HEK293 (cell line): ENCODE data around the gene SKI.

Source experiments
- CTCF ChIA-PET: fragments of 350-600 bp; formaldehyde crosslinking; extraction: SDS; loops from one replicate; lab custom pipeline; 2021; ENCODE audit warnings: antibody characterized with exemption; lab: Yijun Ruan, JAX
- POLR2A ChIA-PET: fragments of 300-600 bp; formaldehyde crosslinking; extraction: SDS; loops from one replicate; lab custom pipeline; 2020; ENCODE audit warnings: antibody characterized with exemption, inconsistent platforms; lab: Yijun Ruan, JAX
- H3K27ac ChIP-seq: fragments of 200-500 bp; sonication (Bioruptor generic); 2 replicates; pipeline ENCODE4 v1.5.1; 2014; ENCODE audit warnings: low read depth, low read length, control low read depth, inconsistent platforms; ENCODE audit errors: extremely low read depth
- H3K36me3 ChIP-seq, 2 experiments: fragments of 200-500 bp in 1 of 2; sonication (Bioruptor generic) in 1 of 2; 1 replicate in 1 of 2; 2 replicates in 1 of 2; pipeline ENCODE4 v1.5.1; 2014 to 2017; ENCODE audit warnings: inconsistent platforms in 2 of 2, low read length in 2 of 2; ENCODE audit not compliant: control insufficient read depth in 2 of 2, insufficient read depth in 1 of 2
- H3K4me1 ChIP-seq: fragments of 200-500 bp; sonication (Bioruptor generic); 2 replicates; pipeline ENCODE4 v1.5.1; 2014; ENCODE audit warnings: mild to moderate bottlenecking, low read length, inconsistent platforms; ENCODE audit not compliant: control insufficient read depth, insufficient read depth
- H3K4me3 ChIP-seq: 2 replicates; pipeline ENCODE4 v1.5.1; 2011; ENCODE audit warnings: low read depth, mild to moderate bottlenecking, control low read depth, low read length, moderate library complexity
- H3K9me3 ChIP-seq: fragments of 200-500 bp; sonication (Bioruptor generic); 2 replicates; pipeline ENCODE4 v1.5.1; 2014; ENCODE audit warnings: low read depth, low read length, inconsistent platforms; ENCODE audit not compliant: control insufficient read depth, insufficient read depth
- AEBP2 ChIP-seq: fragments of 450-650 bp; formaldehyde crosslinking; IDR thresholded peaks from 2 replicates; pipeline ENCODE4 v1.5.1; 2016; ENCODE audit warnings: missing biosample characterization, missing genetic modification characterization, borderline replicate concordance
- ATF2 ChIP-seq: fragments of 450-650 bp; formaldehyde crosslinking; IDR thresholded peaks from 2 replicates; pipeline ENCODE4 v1.5.1; 2016; ENCODE audit warnings: missing biosample characterization, missing genetic modification characterization, low read depth
- ELK4 ChIP-seq: IDR thresholded peaks from 2 replicates; pipeline ENCODE4 v1.6.1; 2011; ENCODE audit warnings: mild to moderate bottlenecking, low read depth, low read length, borderline replicate concordance
- GLI2 ChIP-seq: fragments of 450-650 bp; formaldehyde crosslinking; IDR thresholded peaks from 2 replicates; pipeline ENCODE4; 2017; ENCODE audit warnings: missing biosample characterization, missing genetic modification characterization, low read depth, borderline replicate concordance
- IKZF3 ChIP-seq: fragments of 450-650 bp; IDR thresholded peaks from 2 replicates; pipeline ENCODE4 v1.5.0; 2018; ENCODE audit warnings: missing biosample characterization, mild to moderate bottlenecking, missing genetic modification characterization, moderate library complexity
- OVOL3 ChIP-seq: fragments of 450-650 bp; formaldehyde crosslinking; IDR thresholded peaks from 2 replicates; pipeline ENCODE4 v1.5.1; 2016; ENCODE audit warnings: missing biosample characterization, missing genetic modification characterization
- PRDM1 ChIP-seq: fragments of 450-650 bp; formaldehyde crosslinking; IDR thresholded peaks from 2 replicates; pipeline ENCODE4; 2016; ENCODE audit warnings: missing biosample characterization, missing genetic modification characterization
- RBAK ChIP-seq: fragments of 450-650 bp; formaldehyde crosslinking; IDR thresholded peaks from 2 replicates; pipeline ENCODE4 v1.5.1; 2016; ENCODE audit warnings: missing biosample characterization, missing genetic modification characterization
- TCF7L2 ChIP-seq: IDR thresholded peaks from 2 replicates; pipeline ENCODE4 v1.6.1; 2011; ENCODE audit warnings: low read depth, mild to moderate bottlenecking, inconsistent platforms, low read length, moderate library complexity, borderline replicate concordance
- ZBTB7A ChIP-seq: fragments of 450-650 bp; formaldehyde crosslinking; IDR thresholded peaks from 2 replicates; pipeline ENCODE4 v1.5.1; 2016; ENCODE audit warnings: low read depth, missing biosample characterization, missing genetic modification characterization
- ZFHX2 ChIP-seq: fragments of 450-650 bp; formaldehyde crosslinking; conservative IDR thresholded peaks from 2 replicates; pipeline ENCODE4 v1.5.1; 2016; ENCODE audit warnings: missing biosample characterization, missing genetic modification characterization
- ZFP3 ChIP-seq: fragments of 450-650 bp; formaldehyde crosslinking; IDR thresholded peaks from 2 replicates; pipeline ENCODE4 v1.5.1; 2016; ENCODE audit warnings: low read depth, missing biosample characterization, missing genetic modification characterization
- ZNF133 ChIP-seq: fragments of 450-650 bp; formaldehyde crosslinking; IDR thresholded peaks from 2 replicates; pipeline ENCODE4 v1.5.1; 2016; ENCODE audit warnings: missing biosample characterization, missing genetic modification characterization
- ZNF155 ChIP-seq: fragments of 450-650 bp; formaldehyde crosslinking; IDR thresholded peaks from 2 replicates; pipeline ENCODE4 v1.5.1; 2016; ENCODE audit warnings: missing biosample characterization, missing genetic modification characterization
- ZNF157 ChIP-seq: fragments of 450-650 bp; formaldehyde crosslinking; IDR thresholded peaks from 2 replicates; pipeline ENCODE4 v1.5.1; 2016; ENCODE audit warnings: missing biosample characterization, missing genetic modification characterization
- ZNF266 ChIP-seq: fragments of 450-650 bp; formaldehyde crosslinking; IDR thresholded peaks from 2 replicates; pipeline ENCODE4 v1.5.1; 2016; ENCODE audit warnings: missing biosample characterization, missing genetic modification characterization, low read depth
- ZNF37A ChIP-seq: fragments of 450-650 bp; IDR thresholded peaks from 2 replicates; pipeline ENCODE4 v1.5.1; 2018; ENCODE audit warnings: missing biosample characterization, missing genetic modification characterization
- ZNF560 ChIP-seq: fragments of 450-650 bp; formaldehyde crosslinking; IDR thresholded peaks from 2 replicates; pipeline ENCODE4 v1.5.1; 2017; ENCODE audit warnings: missing biosample characterization, missing genetic modification characterization, borderline replicate concordance
- ZNF600 ChIP-seq: fragments of 450-650 bp; formaldehyde crosslinking; IDR thresholded peaks from 2 replicates; pipeline ENCODE4 v1.5.1; 2016; ENCODE audit warnings: missing biosample characterization, missing genetic modification characterization
- ZNF624 ChIP-seq: fragments of 450-650 bp; formaldehyde crosslinking; IDR thresholded peaks from 2 replicates; pipeline ENCODE4 v1.5.1; 2017; ENCODE audit warnings: missing biosample characterization, missing genetic modification characterization
- ZNF670 ChIP-seq: fragments of 450-650 bp; formaldehyde crosslinking; IDR thresholded peaks from 2 replicates; pipeline ENCODE4 v1.5.1; 2016; ENCODE audit warnings: missing biosample characterization, missing genetic modification characterization, low read depth
- ZNF677 ChIP-seq: fragments of 450-650 bp; IDR thresholded peaks from 2 replicates; pipeline ENCODE4 v1.5.0; 2018; ENCODE audit warnings: missing biosample characterization, mild to moderate bottlenecking, missing genetic modification characterization, moderate library complexity
- ZNF701 ChIP-seq: fragments of 450-650 bp; formaldehyde crosslinking; IDR thresholded peaks from 2 replicates; pipeline ENCODE4 v1.5.1; 2016; ENCODE audit warnings: missing biosample characterization, missing genetic modification characterization

SKI gene

GRCh38 chr1:2227346-2228156 is 568 bp upstream of the SKI start (continued):
- TF ChIP-seq AEBP2 (tag by site-specific recombination) (no peak), ZFHX2 (tag by site-specific recombination) (peak; percentile 70), ZNF37A (tag by site-specific recombination) (peak; percentile 32; the same call in 1 of the 2 replicates)

DNA sequence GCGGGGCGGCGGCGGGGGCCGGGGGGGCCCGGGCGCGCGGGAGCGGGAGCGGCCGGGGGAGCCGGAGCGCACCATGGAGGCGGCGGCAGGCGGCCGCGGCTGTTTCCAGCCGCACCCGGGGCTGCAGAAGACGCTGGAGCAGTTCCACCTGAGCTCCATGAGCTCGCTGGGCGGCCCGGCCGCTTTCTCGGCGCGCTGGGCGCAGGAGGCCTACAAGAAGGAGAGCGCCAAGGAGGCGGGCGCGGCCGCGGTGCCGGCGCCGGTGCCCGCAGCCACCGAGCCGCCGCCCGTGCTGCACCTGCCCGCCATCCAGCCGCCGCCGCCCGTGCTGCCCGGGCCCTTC is 546 bp downstream of the SKI start:
- peak overlapping the region; percentile 90 for H3K27ac ChIP-seq
- peaks cover 3% of the 10 kb centered on the region for H3K4me1 ChIP-seq
- ChIA-PET CTCF (no interaction called here), POLR2A (interaction anchor here (0.6 to 2.0 kb wide), 12 partner anchors 12 to 163 kb away, joined by 3 to 10 read pairs (median 4); partner anchors contain the start of genes FAAP20, MORN1 and RER1)
- no peak for TF ChIP-seq ZNF157 (tag by site-specific recombination)
- TF ChIP-seq ZNF670 (tag by site-specific recombination), result no peak
- TF ChIP-seq RBAK (tag by site-specific recombination), result no peak
- no peak for TF ChIP-seq ZNF677 (tag by site-specific recombination)
- no peak for TF ChIP-seq ZNF133 (tag by site-specific recombination)
- TF ChIP-seq TCF7L2, result no peak
- TF ChIP-seq ZFP3 (tag by site-specific recombination), result no peak
- TF ChIP-seq GLI2, result no peak
- TF ChIP-seq ELK4, result no peak
- TF ChIP-seq IKZF3 (tag by site-specific recombination), result no peak
- TF ChIP-seq ZBTB7A (tag by site-specific recombination), result no peak
- TF ChIP-seq ZNF266, result no peak
- no peak for TF ChIP-seq ZNF155 (tag by site-specific recombination)
- no peak for TF ChIP-seq OVOL3 (tag by site-specific recombination)
- no peak for TF ChIP-seq ZNF624 (tag by site-specific recombination)
- TF ChIP-seq ZNF600, result no peak
- no peak for TF ChIP-seq ZNF701 (tag by site-specific recombination)
- TF ChIP-seq ATF2 (tag by site-specific recombination), result no peak
- no peak for TF ChIP-seq ZNF560 (tag by site-specific recombination)
- no peak for TF ChIP-seq PRDM1 (tag by site-specific recombination)
- H3K36me3 ChIP-seq, result peaks cover 0 to 29% of the 10 kb centered on the region in 2 experiments; a peak in 1 of 3 replicates
- no peaks in the 10 kb centered on the region for H3K9me3 ChIP-seq
- peak overlapping the region; percentile 78 for H3K4me3 ChIP-seq
